Osteoblast (primary cell): ENCODE data around the gene MYH4. TPM values are rescaled to one million over a fixed set of nuclear protein-coding genes. Genes with fewer than 3 reads are reported as not detected.

Source experiments
- DNase-seq: peaks from one replicate; pipeline ENCODE4 v3.0.0; 2011; ENCODE audit warnings: low spot score, mixed read lengths; ENCODE audit not compliant: insufficient read length; ENCODE audit errors: missing footprints
- H2AFZ ChIP-seq: 2 replicates; pipeline ENCODE4 v1.6.0; 2011; ENCODE audit warnings: mild to moderate bottlenecking, low read length
- H3K27ac ChIP-seq: 2 replicates; pipeline ENCODE4 v1.5.1; 2011; ENCODE audit warnings: mild to moderate bottlenecking, low read depth, low read length, moderate library complexity
- H3K27me3 ChIP-seq: 2 replicates; pipeline ENCODE4 v1.6.0; 2012; ENCODE audit warnings: mild to moderate bottlenecking, control low read depth, inconsistent platforms, low read length, moderate library complexity; ENCODE audit not compliant: insufficient read depth
- H3K36me3 ChIP-seq: 2 replicates; pipeline ENCODE4 v1.5.1; 2011; ENCODE audit warnings: mild to moderate bottlenecking, low read length, control low read depth, moderate library complexity; ENCODE audit not compliant: insufficient read depth
- H3K4me1 ChIP-seq: 2 replicates; pipeline ENCODE4 v1.5.1; 2011; ENCODE audit warnings: mild to moderate bottlenecking, low read length, control low read depth, moderate library complexity; ENCODE audit not compliant: insufficient read depth
- H3K4me2 ChIP-seq: 2 replicates; pipeline ENCODE4 v1.6.0; 2011; ENCODE audit warnings: mild to moderate bottlenecking, low read length; ENCODE audit not compliant: insufficient read depth
- H3K4me3 ChIP-seq: fragments of 200-600 bp; sonication (generic); 3 replicates; pipeline ENCODE4 v1.5.1; 2012; ENCODE audit warnings: mild to moderate bottlenecking, low read length, inconsistent platforms; ENCODE audit not compliant: insufficient read depth
- H3K79me2 ChIP-seq: 2 replicates; pipeline ENCODE4 v1.6.0; 2012; ENCODE audit warnings: mild to moderate bottlenecking, low read length, control low read depth, inconsistent platforms; ENCODE audit not compliant: insufficient read depth
- H3K9me3 ChIP-seq: 2 replicates; pipeline ENCODE4 v1.5.1; 2011; ENCODE audit warnings: low read depth, low read length, control low read depth
- H4K20me1 ChIP-seq: 2 replicates; pipeline ENCODE4 v1.6.0; 2012; ENCODE audit warnings: mild to moderate bottlenecking, low read length, control low read depth; ENCODE audit not compliant: insufficient read depth
- CTCF ChIP-seq: IDR thresholded peaks from 2 replicates; pipeline ENCODE4 v1.5.1; 2011; ENCODE audit warnings: mild to moderate bottlenecking, low read depth, low read length, moderate library complexity; ENCODE audit errors: extremely low read depth
- total RNA-seq: library from RNA; depleted of rRNA; stranded (reverse); fragments of >200 nt; gene quantifications from 2 replicates; pipeline ENCODE4 v1.2.3, GENCODE V29; 2012

Gene MYH4
- total RNA-seq, 1 donor: not detected

- H3K4me3 ChIP-seq: no peak overlapping the region
- H3K36me3 ChIP-seq: no peaks in the 10 kb centered on the region
- peaks cover 2% of the 10 kb centered on the region for H3K9me3 ChIP-seq
These were observed 12.9 kb upstream of the MYH4 start for GRCh38 chr17:10482252-10482651.

GRCh38 chr17:10477701-10478100 is 8.3 kb upstream of the MYH4 start:
- TF ChIP-seq CTCF: no peak
- Histone ChIP-seq H3K27ac (no peak overlapping the region), H4K20me1 (no peaks in the 10 kb centered on the region), H2AFZ (no peak overlapping the region), H3K4me2 (no peak overlapping the region), H3K4me3 (no peak overlapping the region), H3K4me1 (no peaks in the 10 kb centered on the region), H3K36me3 (no peaks in the 10 kb centered on the region), H3K9me3 (peaks cover 2% of the 10 kb centered on the region), H3K27me3 (no peaks in the 10 kb centered on the region), H3K79me2 (no peaks in the 10 kb centered on the region)
- no peak for DNase-seq

More at GRCh38 chr17:10482252-10482651, 12.9 kb upstream of the MYH4 start:
- Histone ChIP-seq H3K27me3 (no peaks in the 10 kb centered on the region), H3K27ac (no peak overlapping the region), H2AFZ (no peak overlapping the region), H3K79me2 (no peaks in the 10 kb centered on the region), H3K4me2 (no peak overlapping the region), H4K20me1 (no peaks in the 10 kb centered on the region), H3K4me1 (no peaks in the 10 kb centered on the region)
- DNase-seq: no peak
- no peak for TF ChIP-seq CTCF

- no peak overlapping the region for H3K4me2 ChIP-seq
- no peak for DNase-seq
- H3K4me1 ChIP-seq: no peaks in the 10 kb centered on the region
- no peaks in the 10 kb centered on the region for H4K20me1 ChIP-seq
- H3K9me3 ChIP-seq: peaks cover 2% of the 10 kb centered on the region
- H3K27ac ChIP-seq: no peak overlapping the region
- H3K4me3 ChIP-seq: no peak overlapping the region
- no peaks in the 10 kb centered on the region for H3K27me3 ChIP-seq
- TF ChIP-seq CTCF: no peak
- no peak overlapping the region for H2AFZ ChIP-seq
- H3K79me2 ChIP-seq: no peaks in the 10 kb centered on the region
- H3K36me3 ChIP-seq: no peaks in the 10 kb centered on the region
These were observed 5.2 kb upstream of the MYH4 start for GRCh38 chr17:10474536-10474935.

- no peak overlapping the region for H3K27ac ChIP-seq
- H2AFZ ChIP-seq: no peak overlapping the region
- no peaks in the 10 kb centered on the region for H3K79me2 ChIP-seq
- no peaks in the 10 kb centered on the region for H3K36me3 ChIP-seq
- H3K4me2 ChIP-seq: no peak overlapping the region
- DNase-seq: no peak
- no peaks in the 10 kb centered on the region for H3K27me3 ChIP-seq
- H4K20me1 ChIP-seq: no peaks in the 10 kb centered on the region
- no peak overlapping the region for H3K4me3 ChIP-seq
- H3K9me3 ChIP-seq: no peaks in the 10 kb centered on the region
- TF ChIP-seq CTCF: no peak
- H3K4me1 ChIP-seq: no peaks in the 10 kb centered on the region
These were observed 2.5 kb upstream of the MYH4 start for GRCh38 chr17:10471858-10472257.
